H9 (cell line): Measurements from ENCODE around the gene JADE2. TPM values are rescaled to one million over a fixed set of nuclear protein-coding genes. Genes with fewer than 3 reads are reported as not detected.

Experiments
- DNase-seq: peaks from one replicate; pipeline ENCODE4 v3.0.0-alpha.2; 2017
- H2AFZ ChIP-seq: one replicate; pipeline ENCODE4 v1.6.1; 2013; ENCODE audit warnings: mild to moderate bottlenecking, low read length, control low read depth, moderate library complexity
- H2AK5ac ChIP-seq: 2 replicates; pipeline ENCODE4 v1.6.1; 2013; ENCODE audit warnings: low read length, control low read depth, mixed read lengths; ENCODE audit not compliant: insufficient read length
- H2BK120ac ChIP-seq: one replicate; pipeline ENCODE4 v1.6.1; 2013; ENCODE audit warnings: low read depth, mild to moderate bottlenecking, low read length, control low read depth, inconsistent platforms; ENCODE audit not compliant: poor library complexity, severe bottlenecking
- H2BK12ac ChIP-seq: 2 replicates; pipeline ENCODE4 v1.6.1; 2013; ENCODE audit warnings: low read length, control low read depth, mixed read lengths, low read depth; ENCODE audit not compliant: insufficient read length
- H2BK15ac ChIP-seq: 2 replicates; pipeline ENCODE4 v1.6.1; 2013; ENCODE audit warnings: low read depth, low read length, control low read depth
- H2BK20ac ChIP-seq: one replicate; pipeline ENCODE4 v1.6.1; 2013; ENCODE audit warnings: low read depth, mild to moderate bottlenecking, low read length, control low read depth, inconsistent platforms; ENCODE audit not compliant: poor library complexity, severe bottlenecking
- H2BK5ac ChIP-seq: 2 replicates; pipeline ENCODE4 v1.6.1; 2013; ENCODE audit warnings: low read length, control low read depth, mixed read lengths; ENCODE audit not compliant: insufficient read length
- H3K14ac ChIP-seq: 2 replicates; pipeline ENCODE4 v1.6.1; 2013; ENCODE audit warnings: low read length, control low read depth; ENCODE audit not compliant: insufficient read depth
- H3K18ac ChIP-seq: 2 replicates; pipeline ENCODE4 v1.6.1; 2013; ENCODE audit warnings: low read depth, mild to moderate bottlenecking, mixed read lengths, low read length, control low read depth; ENCODE audit not compliant: insufficient read length
- H3K23ac ChIP-seq: 2 replicates; pipeline ENCODE4 v1.6.1; 2013; ENCODE audit warnings: low read length, control low read depth, mixed read lengths, low read depth; ENCODE audit not compliant: insufficient read length
- H3K23me2 ChIP-seq: 2 replicates; pipeline ENCODE4 v1.6.1; 2013; ENCODE audit warnings: low read depth, mild to moderate bottlenecking, mixed read lengths, low read length, control low read depth; ENCODE audit not compliant: insufficient read length, poor library complexity, severe bottlenecking
- H3K27ac ChIP-seq: 2 replicates; pipeline ENCODE4 v1.5.1; 2013; ENCODE audit warnings: low read length, control low read depth, mixed read lengths, low read depth; ENCODE audit not compliant: insufficient read length
- H3K27me3 ChIP-seq: 2 replicates; pipeline ENCODE4 v1.6.1; 2013; ENCODE audit warnings: low read length, control low read depth, inconsistent platforms; ENCODE audit not compliant: insufficient read depth
- H3K4ac ChIP-seq: 2 replicates; pipeline ENCODE4 v1.6.1; 2013; ENCODE audit warnings: low read depth, mild to moderate bottlenecking, control low read depth, inconsistent platforms, low read length, moderate library complexity
- H3K4me1 ChIP-seq: 2 replicates; pipeline ENCODE4 v1.6.1; 2013; ENCODE audit warnings: low read length, control low read depth, inconsistent platforms; ENCODE audit not compliant: insufficient read depth
- H3K4me2 ChIP-seq: 2 replicates; pipeline ENCODE4 v1.6.1; 2013; ENCODE audit warnings: low read length, control low read depth, mixed read lengths; ENCODE audit not compliant: insufficient read length, insufficient read depth
- H3K56ac ChIP-seq: 2 replicates; pipeline ENCODE4 v1.6.1; 2013; ENCODE audit warnings: low read depth, mild to moderate bottlenecking, mixed read lengths, low read length, control low read depth; ENCODE audit not compliant: insufficient read length
- H3K79me1 ChIP-seq: 2 replicates; pipeline ENCODE4 v1.6.1; 2013; ENCODE audit warnings: low read depth, mild to moderate bottlenecking, moderate library complexity, low read length, control low read depth, inconsistent platforms; ENCODE audit not compliant: insufficient read depth, poor library complexity, severe bottlenecking
- H3K79me2 ChIP-seq: 2 replicates; pipeline ENCODE4 v1.6.1; 2013; ENCODE audit warnings: low read length, control low read depth, inconsistent platforms; ENCODE audit not compliant: insufficient read depth
- H3K9ac ChIP-seq: 2 replicates; pipeline ENCODE4 v1.6.1; 2013; ENCODE audit warnings: low read length, control low read depth, mixed read lengths; ENCODE audit not compliant: insufficient read length; ENCODE audit errors: extremely low read depth
- H3K9me3 ChIP-seq: one replicate; pipeline ENCODE4 v1.6.1; 2013; ENCODE audit warnings: low read depth, low read length, inconsistent platforms; ENCODE audit not compliant: control insufficient read depth
- H3T11ph ChIP-seq: one replicate; pipeline ENCODE4 v1.6.1; 2013; ENCODE audit warnings: mild to moderate bottlenecking, low read length, control low read depth, inconsistent platforms
- H4K20me1 ChIP-seq: one replicate; pipeline ENCODE4 v1.6.1; 2013; ENCODE audit not compliant: control insufficient read depth, insufficient read length, insufficient read depth
- H4K5ac ChIP-seq: 2 replicates; pipeline ENCODE4 v1.6.1; 2013; ENCODE audit warnings: low read depth, mild to moderate bottlenecking, mixed read lengths, low read length, control low read depth; ENCODE audit not compliant: insufficient read length
- H4K8ac ChIP-seq: replicated peaks from 2 replicates; pipeline ENCODE4 v1.6.1; 2013; ENCODE audit warnings: low read length, control low read depth, mixed read lengths, low read depth; ENCODE audit not compliant: insufficient read length
- H4K91ac ChIP-seq: 2 replicates; pipeline ENCODE4 v1.6.1; 2013; ENCODE audit warnings: low read depth, mild to moderate bottlenecking, moderate library complexity, mixed read lengths, low read length, control low read depth; ENCODE audit not compliant: insufficient read length
- H3K27ac Mint-ChIP-seq, 3 experiments: 2 replicates in 2 of 3; 3 replicates in 1 of 3; pipeline ENCODE4 v1.8.0; 2020 to 2021; ENCODE audit warnings: mixed read lengths in 3 of 3, mild to moderate bottlenecking in 1 of 3, moderate library complexity in 1 of 3
- H3K27me3 Mint-ChIP-seq: 2 replicates; pipeline ENCODE4 v1.8.0; 2021; ENCODE audit warnings: low read depth, mild to moderate bottlenecking, moderate library complexity, mixed read lengths
- H3K36me3 Mint-ChIP-seq, 3 experiments: 2 replicates in 2 of 3; 3 replicates in 1 of 3; pipeline ENCODE4 v1.8.0; 2020 to 2021; ENCODE audit warnings: low read depth in 3 of 3, mixed read lengths in 3 of 3; ENCODE audit not compliant: insufficient read depth in 1 of 3
- H3K4me1 Mint-ChIP-seq, 2 experiments: 2 replicates each; pipeline ENCODE4 v1.8.0; 2020; ENCODE audit warnings: mixed read lengths in 2 of 2
- H3K4me3 Mint-ChIP-seq, 2 experiments: 2 replicates in 1 of 2; 3 replicates in 1 of 2; pipeline ENCODE4 v1.8.0; 2020 to 2021; ENCODE audit warnings: mild to moderate bottlenecking in 2 of 2, mixed read lengths in 2 of 2, moderate library complexity in 1 of 2
- H3K9me3 Mint-ChIP-seq, 2 experiments: 2 replicates in 1 of 2; 3 replicates in 1 of 2; pipeline ENCODE4 v1.8.0; 2020; ENCODE audit warnings: mild to moderate bottlenecking in 2 of 2, mixed read lengths in 2 of 2, moderate library complexity in 1 of 2
- CTCF ChIP-seq: fragments of 200-600 bp; sonication (generic); conservative IDR thresholded peaks from 3 replicates; pipeline ENCODE4 v1.8.0; 2021; ENCODE audit warnings: antibody characterized with exemption, mild to moderate bottlenecking
- WGBS: extraction: QIAGEN DNeasy Blood & Tissue Kit; methylation state at CpG from one replicate; pipeline ENCODE4 v1.1.7; 2013; ENCODE audit warnings: missing lambda C conversion rate, low lambda C conversion rate, mixed read lengths; ENCODE audit not compliant: insufficient read length; ENCODE audit errors: extremely low coverage; 5-methylcytosine and 5-hydroxymethylcytosine counted together
- total RNA-seq: library from RNA; stranded (reverse); gene quantifications from 2 replicates; pipeline ENCODE4 v1.2.1, GENCODE V29; 2021

The JADE2 gene
- total RNA-seq, 1 experiment from 2014 or later = 99.7 TPM

- Histone ChIP-seq H3K4me2 (no peak overlapping the region), H3K23me2 (no peaks in the 10 kb centered on the region), H3T11ph (no peak overlapping the region), H3K23ac (no peak overlapping the region), H2BK20ac (no peak overlapping the region), H2AFZ (no peak overlapping the region), H4K5ac (no peak overlapping the region), H3K56ac (no peak overlapping the region), H3K79me2 (no peaks in the 10 kb centered on the region), H2BK120ac (no peak overlapping the region), H3K18ac (no peak overlapping the region), H3K9me3 (no peaks in the 10 kb centered on the region), H3K27ac (no peak overlapping the region), H4K91ac (no peak overlapping the region), H4K8ac (no peak overlapping the region), H3K27me3 (no peaks in the 10 kb centered on the region), H3K14ac (no peak overlapping the region), H3K9ac (no peak overlapping the region), H2BK15ac (no peak overlapping the region), H2BK12ac (no peak overlapping the region), H3K79me1 (no peaks in the 10 kb centered on the region), H4K20me1 (no peaks in the 10 kb centered on the region), H3K4ac (no peak overlapping the region), H2BK5ac (no peak overlapping the region), H3K4me1 (no peaks in the 10 kb centered on the region; the same call in 1 of the 2 replicates), H2AK5ac (no peak overlapping the region)
- Mint-ChIP-seq H3K27me3 (peaks cover 1% of the 10 kb centered on the region; the same call in 1 of the 2 replicates), H3K4me3 (no peak overlapping the region; a peak in 1 of 5 replicates), H3K36me3 (peaks cover 4 to 85% (median 57%) of the 10 kb centered on the region in 3 experiments; a peak in 6 of 7 replicates), H3K27ac (no peak overlapping the region), H3K9me3 (no peaks in the 10 kb centered on the region), H3K4me1 (peaks cover 26 to 28% of the 10 kb centered on the region in 2 experiments)
- no CpG with 5 or more reads among the region's 3 CpGs for WGBS
- no peak for TF ChIP-seq CTCF
- no peak for DNase-seq
These were observed 24.2 kb downstream of the JADE2 start for GRCh38 chr5:134549714-134550113.
